ENCODE data around the gene RAB15. TPM values are rescaled to one million over a fixed set of nuclear protein-coding genes. Genes with fewer than 3 reads are reported as not detected.

RAB15 gene
- total RNA-seq, 1 donor, result 4.8 TPM

DNA sequence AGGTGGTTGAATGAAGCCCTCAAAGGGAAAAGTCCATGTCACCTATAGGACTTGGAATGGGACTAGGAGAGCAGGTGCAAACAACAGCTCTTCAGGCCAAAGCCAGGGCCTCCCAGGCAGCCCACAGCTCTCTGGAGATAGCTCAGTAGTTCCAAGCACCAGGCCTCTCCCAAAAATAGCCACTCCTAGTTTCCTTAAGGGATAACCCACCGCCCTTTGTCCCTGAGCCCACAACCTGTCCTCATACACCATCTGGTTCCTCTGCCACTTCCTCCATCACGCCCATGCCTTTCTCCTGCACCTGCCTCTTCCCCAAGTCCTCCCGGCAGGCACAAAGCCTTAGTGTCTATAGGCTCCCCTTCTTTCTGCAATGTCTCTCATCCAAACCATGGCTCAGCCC is 2.1 kb downstream of the RAB15 start:
- no peak overlapping the region for H3K4me3 ChIP-seq (ENCODE audit: low read depth, low read length)
- no peak for DNase-seq (ENCODE audit: low read depth)
- TF ChIP-seq, protein P1, sequence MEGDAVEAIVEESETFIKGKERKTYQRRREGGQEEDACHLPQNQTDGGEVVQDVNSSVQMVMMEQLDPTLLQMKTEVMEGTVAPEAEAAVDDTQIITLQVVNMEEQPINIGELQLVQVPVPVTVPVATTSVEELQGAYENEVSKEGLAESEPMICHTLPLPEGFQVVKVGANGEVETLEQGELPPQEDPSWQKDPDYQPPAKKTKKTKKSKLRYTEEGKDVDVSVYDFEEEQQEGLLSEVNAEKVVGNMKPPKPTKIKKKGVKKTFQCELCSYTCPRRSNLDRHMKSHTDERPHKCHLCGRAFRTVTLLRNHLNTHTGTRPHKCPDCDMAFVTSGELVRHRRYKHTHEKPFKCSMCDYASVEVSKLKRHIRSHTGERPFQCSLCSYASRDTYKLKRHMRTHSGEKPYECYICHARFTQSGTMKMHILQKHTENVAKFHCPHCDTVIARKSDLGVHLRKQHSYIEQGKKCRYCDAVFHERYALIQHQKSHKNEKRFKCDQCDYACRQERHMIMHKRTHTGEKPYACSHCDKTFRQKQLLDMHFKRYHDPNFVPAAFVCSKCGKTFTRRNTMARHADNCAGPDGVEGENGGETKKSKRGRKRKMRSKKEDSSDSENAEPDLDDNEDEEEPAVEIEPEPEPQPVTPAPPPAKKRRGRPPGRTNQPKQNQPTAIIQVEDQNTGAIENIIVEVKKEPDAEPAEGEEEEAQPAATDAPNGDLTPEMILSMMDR (IDR thresholded peaks at IDR 0.05; ENCODE audit: insufficient read depth, low read length), result no peak

DNA sequence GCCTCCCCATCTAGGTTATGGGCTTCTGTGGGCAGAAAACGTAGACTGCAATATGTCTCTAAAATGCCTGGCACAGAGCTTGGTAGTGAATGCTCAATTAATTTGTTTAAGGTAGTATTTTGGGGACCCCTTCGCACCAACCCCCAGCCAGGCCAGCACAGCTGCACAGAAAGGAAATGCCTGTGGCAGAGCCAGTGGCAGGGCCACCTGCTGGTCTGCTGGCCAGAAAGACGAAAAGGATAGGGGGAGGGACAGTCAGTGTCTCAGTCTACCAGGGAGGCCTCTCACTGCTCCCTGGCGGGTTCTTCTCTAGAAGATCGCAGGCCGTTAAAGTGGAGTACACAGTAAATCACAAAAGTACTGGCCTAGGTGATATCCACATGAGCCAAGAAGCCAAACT is 3.5 kb downstream of the RAB15 start:
- TF ChIP-seq, protein P1 (IDR thresholded peaks at IDR 0.05; ENCODE audit: insufficient read depth, low read length), result no peak
- no peak overlapping the region for H3K4me3 ChIP-seq (ENCODE audit: low read depth, low read length)
- no peak for DNase-seq (ENCODE audit: low read depth)

DNA sequence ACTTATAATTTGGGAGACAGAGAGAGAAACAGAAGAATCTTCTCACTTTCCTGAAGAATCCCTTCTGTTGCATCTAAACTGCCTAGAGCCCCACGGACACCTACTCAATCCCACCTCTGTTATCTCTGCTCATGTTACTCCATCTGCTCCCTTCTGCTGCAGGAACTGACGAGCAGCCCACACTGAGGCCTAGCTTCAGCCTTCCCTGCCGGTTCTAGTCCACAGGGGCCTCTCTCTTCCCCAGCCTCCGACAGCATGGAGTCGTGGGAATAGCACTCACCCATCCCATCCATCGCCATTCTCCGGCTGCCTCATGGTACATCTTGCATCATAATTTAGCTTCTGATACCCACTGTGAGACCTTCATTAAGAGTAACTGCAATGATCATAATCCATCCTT is 4.0 kb downstream of the RAB15 start:
- TF ChIP-seq, protein P1 (IDR thresholded peaks at IDR 0.05; ENCODE audit: insufficient read depth, low read length), result no peak
- no peak overlapping the region for H3K4me3 ChIP-seq (ENCODE audit: low read depth, low read length)
- no peak for DNase-seq (ENCODE audit: low read depth)

DNA sequence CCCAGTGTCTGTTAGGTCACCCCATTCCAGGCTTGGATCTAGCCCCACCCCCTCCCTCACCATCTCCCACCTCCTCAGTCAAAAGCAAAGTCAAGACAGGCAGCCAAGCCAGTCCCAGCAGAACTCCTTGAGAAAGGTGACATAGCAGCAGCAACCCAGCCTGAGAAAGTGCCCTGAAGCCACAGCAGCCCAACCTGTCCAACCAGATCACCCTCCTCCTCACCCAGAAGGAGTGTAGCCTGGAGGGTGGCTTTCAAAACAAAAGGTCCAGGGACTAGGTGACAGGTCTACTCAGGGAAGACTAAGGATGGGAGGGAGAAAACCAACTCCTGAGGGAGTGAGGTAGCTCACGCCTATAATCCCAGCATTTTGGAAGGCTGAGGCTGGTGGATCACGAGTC is 5.2 kb downstream of the RAB15 start:
- TF ChIP-seq, protein P1 (IDR thresholded peaks at IDR 0.05; ENCODE audit: insufficient read depth, low read length), result no peak
- DNase-seq (ENCODE audit: low read depth), result no peak
- H3K4me3 ChIP-seq (ENCODE audit: low read depth, low read length), result no peak overlapping the region

DNA sequence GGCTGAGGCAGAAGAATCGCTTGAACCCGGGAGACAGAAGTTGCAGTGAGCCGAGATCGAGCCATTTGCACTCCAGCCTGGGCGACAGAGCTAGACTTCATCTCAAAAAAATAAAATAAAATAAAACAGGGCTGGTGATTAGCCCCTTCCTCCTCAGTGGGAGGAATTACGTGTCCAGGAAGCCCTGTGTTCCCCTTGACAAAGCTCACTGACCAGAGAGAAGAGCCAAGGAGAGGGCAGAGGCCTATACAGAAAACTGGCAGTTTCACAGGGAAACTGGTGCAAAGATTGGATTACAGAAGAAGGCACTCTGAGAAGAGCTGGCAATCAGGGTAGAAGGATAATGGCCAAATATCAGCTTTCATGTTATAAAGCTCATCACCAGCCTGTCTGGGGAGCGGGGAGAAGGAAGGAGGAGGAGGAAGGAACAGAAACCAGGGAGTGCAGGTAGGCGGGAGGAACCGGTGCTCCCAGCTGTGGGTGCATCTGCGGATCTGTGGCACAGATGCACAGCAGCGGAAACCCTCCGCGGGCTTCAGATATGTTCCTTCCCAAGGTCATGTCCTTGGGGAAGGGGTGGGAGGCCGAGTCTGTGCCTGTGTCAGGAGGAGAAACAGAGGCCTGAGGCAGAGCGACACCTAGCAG is 6.7 kb downstream of the RAB15 start:
- no peak for DNase-seq (ENCODE audit: low read depth)
- TF ChIP-seq, protein P1 (IDR thresholded peaks at IDR 0.05; ENCODE audit: insufficient read depth, low read length), result no peak
- H3K4me3 ChIP-seq (ENCODE audit: low read depth, low read length), result no peak overlapping the region

DNA sequence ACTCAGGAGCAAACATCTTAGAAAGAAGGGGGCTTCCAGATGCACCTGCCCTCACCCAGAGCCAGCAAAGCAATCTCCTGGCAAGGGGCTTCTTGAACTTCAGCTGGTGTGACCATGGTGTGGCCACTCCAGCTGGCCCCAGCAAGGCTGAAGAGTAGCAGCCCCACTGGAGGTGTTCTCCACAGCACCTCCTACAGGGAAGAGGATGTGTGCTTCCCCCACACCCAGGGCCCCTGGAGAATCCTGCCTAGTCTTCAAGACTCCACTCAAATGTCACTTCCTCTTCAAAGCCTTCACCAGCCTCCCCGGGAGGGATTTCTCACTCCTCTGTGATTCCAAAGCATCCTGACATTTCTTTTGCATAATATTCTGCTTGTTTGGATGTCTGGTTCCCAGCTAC is 8.5 kb downstream of the RAB15 start:
- TF ChIP-seq, protein P1 (IDR thresholded peaks at IDR 0.05; ENCODE audit: insufficient read depth, low read length), result no peak
- no peak for DNase-seq (ENCODE audit: low read depth)
- no peak overlapping the region for H3K4me3 ChIP-seq (ENCODE audit: low read depth, low read length)

DNA sequence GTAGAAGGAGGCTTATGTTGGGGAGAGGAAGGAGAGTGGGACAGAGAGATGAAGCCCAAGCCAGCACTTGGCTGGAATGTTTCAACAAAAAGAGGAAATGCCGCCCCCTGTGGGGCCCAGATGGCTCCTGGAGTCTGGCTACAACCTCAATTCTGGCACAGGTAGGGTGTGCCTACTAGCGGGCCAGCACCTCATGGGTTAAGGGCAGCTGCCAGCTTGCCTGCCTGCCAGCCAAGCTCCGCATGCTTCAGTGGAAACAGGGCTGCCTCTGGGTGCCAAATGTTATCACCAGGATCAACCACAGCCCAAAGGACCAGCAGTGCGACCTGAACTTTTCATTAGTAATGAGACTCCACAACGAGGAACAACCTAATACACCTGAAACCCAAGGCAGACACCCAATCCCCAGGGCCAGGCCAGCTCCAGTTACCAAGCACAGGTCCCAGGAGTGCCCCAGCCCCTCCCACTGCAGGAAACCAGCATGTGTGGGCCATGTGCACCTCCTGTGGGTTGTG is 11.3 kb downstream of the RAB15 start:
- TF ChIP-seq, protein P1 (IDR thresholded peaks at IDR 0.05; ENCODE audit: insufficient read depth, low read length), result no peak
- DNase-seq (ENCODE audit: low read depth), result no peak
- no peak overlapping the region for H3K4me3 ChIP-seq (ENCODE audit: low read depth, low read length)

Data from fibroblast of the aortic adventitia (primary cell).